Colon (tissue), 2 donors: ENCODE data around the gene BANF2.
"Not testable (repeated sequence)": the region's sequence is repeated elsewhere in the genome, so short reads cannot be mapped to it uniquely, and the experiment has no call there.

Source experiments
- FAIRE-seq: peaks from 2 replicates; lab custom pipeline; 2012; peaks lifted over from hg19 to GRCh38; lab: Jason Lieb, UNC
- donor health status: control.
- donor health status: control.

Gene BANF2

GRCh38 chr20:17699931-17700351 lies at the start of gene BANF2:
Gene BANF2 (plus strand): TSS chr20:17699966. CDS start chr20:17725026, 25,060 bp downstream.
- FAIRE-seq = no peak

- FAIRE-seq = no peak
These were observed 49.3 kb upstream of the BANF2 start for GRCh38 chr20:17650301-17651128.

DNA sequence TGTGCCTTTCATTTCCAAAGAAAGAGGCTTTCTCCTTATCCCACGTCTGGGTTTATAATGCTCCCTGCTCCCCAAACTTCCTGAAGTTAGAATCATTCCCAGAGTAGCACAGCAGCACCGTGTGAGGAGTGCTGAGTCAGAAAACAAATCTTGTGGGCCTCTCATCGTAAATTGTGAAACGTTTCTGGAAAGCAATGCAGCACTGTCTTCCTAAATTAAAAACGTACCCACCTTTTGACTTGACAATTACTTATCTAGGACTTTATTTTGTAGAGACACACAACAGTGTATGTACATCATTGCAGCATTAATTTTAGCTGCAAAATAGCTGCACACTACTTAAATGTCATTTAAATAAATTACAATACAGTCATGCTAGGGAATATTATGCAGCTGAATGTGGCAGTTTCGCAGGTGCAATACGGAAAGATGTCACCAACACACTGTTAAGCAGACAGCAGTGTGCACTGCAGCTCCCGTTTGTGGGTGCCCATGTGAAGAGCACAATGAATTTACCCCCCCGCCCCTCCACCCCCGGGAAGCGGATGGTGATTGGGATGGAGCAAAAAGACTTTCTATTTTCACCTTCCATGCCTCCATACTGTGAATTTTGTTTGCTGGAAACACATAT lies 48.5 kb upstream of the BANF2 start:
- FAIRE-seq = no peak

GRCh38 chr20:17651760-17652388 lies 47.9 kb upstream of the BANF2 start:
- FAIRE-seq = no peak

DNA sequence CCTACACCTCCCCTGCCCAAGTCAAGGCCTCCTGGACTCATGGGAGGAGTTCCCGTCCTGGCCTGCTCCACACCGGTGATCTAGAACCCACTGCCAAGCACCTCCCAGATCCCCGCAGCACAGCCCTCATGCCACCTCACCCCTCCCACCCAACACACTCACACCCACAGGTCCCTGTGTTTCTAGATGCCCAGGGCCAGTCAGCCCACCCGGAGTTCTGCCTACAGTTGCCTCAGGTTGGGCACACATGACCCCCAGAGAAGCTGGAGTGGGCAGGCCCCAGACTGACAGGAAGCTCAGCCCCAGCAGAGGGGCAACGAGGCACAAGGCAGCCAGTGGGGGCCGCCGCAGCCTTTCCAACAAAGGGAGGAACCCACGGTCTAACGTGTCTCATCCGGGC lies 47.4 kb upstream of the BANF2 start:
- no peak for FAIRE-seq

DNA sequence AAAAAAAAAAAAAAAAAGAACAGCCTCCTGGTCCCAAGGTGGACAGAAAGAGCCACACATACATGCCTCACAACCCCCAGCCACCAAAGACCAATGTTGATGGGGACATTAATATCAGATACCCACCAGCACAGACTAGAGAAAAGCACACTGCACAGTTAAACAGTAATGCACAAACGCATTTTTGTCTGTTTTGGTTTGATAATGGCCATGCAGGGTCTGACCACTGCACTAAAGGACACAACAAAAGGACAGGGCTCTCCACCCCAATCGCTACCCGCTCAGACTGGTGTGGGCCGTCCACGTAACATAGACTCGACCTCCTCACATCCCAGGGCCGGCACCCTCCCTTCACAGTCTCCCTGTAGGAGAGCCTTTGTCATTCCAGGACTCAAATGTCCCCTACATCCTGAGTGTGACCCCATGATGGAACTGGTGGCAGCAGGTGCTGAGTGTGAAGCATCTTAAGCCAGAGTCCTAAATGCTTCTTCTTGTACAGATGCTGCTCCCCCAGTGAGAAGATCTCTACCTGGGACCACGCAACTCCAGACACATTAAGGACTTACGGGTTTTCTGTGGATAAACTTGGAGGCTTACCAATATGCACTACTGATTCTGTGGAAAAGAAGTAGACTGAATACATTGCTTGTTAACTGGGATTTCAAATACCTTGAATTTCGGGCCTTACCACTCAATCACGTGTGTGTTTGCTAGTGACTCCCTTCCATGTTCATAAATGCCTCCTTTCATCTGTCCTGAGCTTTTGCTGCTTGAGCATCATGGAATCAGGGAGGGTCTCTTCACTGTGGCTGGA lies 45.7 kb upstream of the BANF2 start:
- no peak for FAIRE-seq

DNA sequence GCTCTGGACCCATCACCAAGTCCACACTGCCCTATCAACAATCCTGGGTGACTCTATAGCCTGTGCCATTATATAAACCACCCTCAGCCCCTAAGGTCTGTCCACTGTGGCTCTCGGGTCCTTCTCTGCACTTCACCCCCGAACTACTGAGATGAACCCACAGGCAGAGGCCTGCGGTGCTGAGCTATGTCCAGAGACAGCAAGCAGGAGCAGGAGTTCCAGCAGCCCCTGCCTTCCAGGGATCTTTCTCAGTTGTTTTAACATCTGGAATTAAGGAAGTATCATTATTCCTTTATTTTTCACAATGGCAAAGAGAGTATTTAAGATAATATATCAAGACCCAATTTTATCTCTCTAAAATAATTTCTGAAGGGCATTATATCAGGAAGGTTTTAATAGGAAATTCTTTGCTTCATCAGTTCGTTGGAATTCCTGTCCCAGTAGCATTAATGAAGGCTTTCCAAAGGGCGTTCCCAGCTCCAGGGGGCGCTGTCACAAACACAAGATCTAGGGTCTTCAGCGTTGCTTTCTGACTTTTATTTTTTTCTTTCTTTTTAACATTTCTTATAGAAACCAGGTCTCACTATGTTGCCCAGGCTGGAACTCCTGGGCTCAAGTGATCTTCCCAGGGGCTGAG lies 45.0 kb upstream of the BANF2 start:
- FAIRE-seq = no peak

DNA sequence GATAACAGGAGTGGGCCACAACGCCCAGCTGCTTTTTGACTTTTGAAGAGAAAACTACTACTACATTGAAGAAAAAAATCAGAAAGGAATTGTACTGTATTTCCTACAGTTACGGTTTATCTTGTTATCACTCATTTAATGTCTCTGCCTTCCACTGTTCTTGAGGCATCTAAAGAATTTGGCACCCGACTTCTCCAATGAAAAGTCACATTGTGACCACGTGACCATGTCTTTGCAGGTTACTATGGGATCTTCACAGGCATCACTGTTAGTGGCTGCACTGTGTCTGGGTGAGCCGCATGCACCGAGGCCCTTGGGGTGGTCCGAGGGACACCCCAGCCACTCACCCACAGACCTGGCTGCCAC lies 44.5 kb upstream of the BANF2 start:
- no peak for FAIRE-seq

DNA sequence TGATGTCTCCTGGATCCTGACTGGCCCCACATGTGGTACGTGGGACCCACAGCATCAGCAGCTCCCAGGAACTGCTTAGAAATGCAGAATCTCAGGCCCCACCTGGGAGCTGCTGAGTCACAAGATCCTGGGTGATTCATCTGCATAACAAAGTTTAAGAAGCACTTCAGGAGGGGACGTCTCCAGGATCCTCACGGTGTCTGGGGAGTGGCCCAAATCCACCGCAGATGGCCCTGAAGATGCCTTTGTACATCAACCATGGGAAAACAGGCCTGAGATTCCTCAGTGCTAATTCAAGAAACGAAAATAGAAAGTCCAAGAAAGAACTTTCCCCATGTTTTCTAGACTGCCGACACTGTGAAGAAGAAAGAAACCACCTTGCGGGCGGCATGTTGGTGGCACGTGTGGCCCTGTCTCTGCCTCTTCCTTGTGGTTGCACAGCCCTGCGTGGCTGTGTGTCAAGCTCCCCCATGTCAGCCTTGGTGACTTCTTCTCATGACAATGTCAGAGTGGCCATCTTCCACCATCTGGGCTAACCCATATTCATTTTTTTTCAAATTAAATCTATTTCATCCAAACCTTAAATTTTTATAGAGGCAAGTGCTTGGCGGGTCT lies 43.8 kb upstream of the BANF2 start:
- no peak for FAIRE-seq

GRCh38 chr20:17657079-17657825 lies 42.5 kb upstream of the BANF2 start:
- no peak for FAIRE-seq

DNA sequence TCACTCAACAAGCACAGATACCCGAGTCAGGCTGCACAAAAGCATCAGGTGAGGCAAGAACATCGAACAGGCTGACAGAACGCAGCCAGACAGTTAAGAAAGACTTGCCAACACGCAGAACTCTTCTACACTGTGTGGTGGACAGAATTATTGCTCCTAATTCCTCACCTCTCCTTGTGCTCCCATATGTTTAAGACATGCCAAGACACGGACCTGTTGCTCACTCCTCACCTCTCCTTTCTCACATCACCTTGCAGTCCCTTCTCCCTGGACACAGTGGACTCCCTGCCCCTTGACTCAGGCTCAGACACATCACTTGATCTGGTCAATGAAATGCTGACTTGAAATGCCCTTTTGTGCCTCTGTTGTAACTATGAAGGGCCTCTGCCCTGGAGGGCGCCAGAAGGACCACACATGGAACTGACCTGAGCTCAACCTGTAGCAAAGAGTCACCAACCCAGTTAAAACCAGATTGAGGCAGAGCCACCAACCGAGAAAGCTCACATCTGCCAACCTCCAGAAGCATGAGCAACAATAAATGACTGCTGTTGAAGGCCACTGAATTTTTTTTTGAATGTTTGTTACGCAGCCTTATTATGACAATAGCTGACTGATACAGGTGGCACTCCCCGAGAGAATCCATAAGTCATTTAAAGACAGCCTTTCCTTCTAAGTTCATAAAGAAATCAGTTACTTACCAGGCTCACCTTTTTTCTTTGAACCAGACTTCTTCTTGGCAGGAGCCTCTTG lies 41.7 kb upstream of the BANF2 start:
- FAIRE-seq = no peak

- FAIRE-seq = no peak
These were observed 41.1 kb upstream of the BANF2 start for GRCh38 chr20:17658648-17658993.

GRCh38 chr20:17659344-17659743 lies 40.4 kb upstream of the BANF2 start:
- FAIRE-seq = not testable (repeated sequence)

DNA sequence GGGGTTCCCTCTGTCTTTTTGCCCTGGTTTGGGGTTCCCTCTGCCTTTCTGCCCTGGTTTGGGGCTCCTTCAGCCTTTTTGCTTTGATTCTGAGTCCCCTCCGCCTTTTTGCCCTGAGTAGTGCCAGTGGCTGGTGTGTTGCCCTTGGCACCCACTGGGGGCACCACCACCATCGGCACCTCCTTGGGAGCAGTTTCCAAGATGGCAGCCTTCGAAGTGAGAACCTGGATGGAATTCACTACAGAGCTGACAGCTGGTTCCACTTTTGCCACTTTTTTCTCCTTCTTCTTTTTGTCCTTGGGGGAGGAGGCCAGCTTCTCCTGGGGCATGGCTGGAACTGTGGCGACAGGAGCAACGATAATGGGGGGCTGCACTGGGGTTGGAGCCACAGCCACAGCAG lies 40.0 kb upstream of the BANF2 start:
- FAIRE-seq = no peak

- FAIRE-seq = no peak
These were observed 39.1 kb upstream of the BANF2 start for GRCh38 chr20:17660667-17661066.

GRCh38 chr20:17661121-17661744 lies 38.5 kb upstream of the BANF2 start:
- no peak for FAIRE-seq

DNA sequence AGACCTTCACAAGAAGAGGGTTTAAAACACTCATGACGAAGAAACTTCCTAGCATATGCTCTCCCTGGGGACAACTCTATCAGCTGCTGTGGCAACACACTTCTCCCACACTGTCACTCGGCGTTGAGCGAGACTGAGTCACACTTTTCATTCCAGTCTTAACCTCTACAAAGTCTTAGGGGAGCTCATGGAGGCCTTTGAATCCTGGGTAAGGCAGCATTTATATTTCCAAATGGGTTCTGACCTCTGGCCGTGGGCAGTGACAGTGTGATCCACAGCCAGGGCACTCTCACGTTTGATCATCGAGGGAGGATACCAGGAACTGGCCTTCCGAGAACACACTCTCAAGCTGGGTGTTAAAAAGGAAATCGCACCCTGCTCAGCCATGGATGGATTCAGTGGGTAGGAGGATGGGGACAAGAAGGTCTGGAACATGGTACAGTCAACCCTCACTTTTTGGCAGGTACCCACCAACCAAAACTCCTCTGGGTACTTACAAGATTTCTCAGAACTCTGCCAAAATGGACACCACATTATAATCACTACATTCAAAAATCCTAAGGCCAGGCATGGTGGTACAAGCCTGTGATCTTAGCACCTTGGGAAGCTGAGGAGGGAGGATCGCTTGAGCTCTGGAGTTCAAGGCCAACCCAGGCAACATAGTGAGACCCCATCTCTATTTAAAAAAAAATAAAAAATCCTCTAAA lies 37.3 kb upstream of the BANF2 start:
- FAIRE-seq = no peak

- no peak for FAIRE-seq
These were observed 36.7 kb upstream of the BANF2 start for GRCh38 chr20:17663040-17663399.

DNA sequence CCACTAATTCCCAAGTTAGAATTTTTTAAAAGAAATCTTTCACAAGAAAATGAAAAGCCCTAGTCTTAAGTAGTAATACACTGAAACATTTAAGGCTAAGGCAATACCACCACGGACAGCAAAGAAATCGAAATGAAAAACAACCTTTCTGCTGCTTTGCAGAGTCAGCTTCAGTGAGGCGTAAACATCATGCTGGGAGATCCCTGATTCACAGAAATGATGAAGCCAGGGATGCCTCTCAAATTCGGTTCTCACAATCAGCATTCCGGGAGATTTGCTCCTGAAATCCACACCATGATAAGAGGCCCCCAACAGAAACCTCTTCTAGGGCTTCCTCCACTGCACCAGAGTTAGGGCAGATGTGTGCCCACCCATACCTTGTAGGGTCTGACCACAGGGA lies 36.3 kb upstream of the BANF2 start:
- FAIRE-seq = no peak
